Brain microvascular endothelial cell (primary cell): ENCODE data around the gene TCAIM.

Experiments used
- DNase-seq: peaks from one replicate; pipeline ENCODE4 v3.0.0-alpha.2; 2020
- H3K27ac ChIP-seq: fragments of 250-450 bp; sonication (Bioruptor Pico); 2 replicates; pipeline ENCODE4 v1.5.1; 2020; ENCODE audit warnings: mild to moderate bottlenecking, moderate library complexity
- H3K27me3 ChIP-seq: fragments of 250-450 bp; sonication (Bioruptor Pico); replicated peaks from 2 replicates; pipeline ENCODE4 v1.5.1; 2020; ENCODE audit warnings: mild to moderate bottlenecking
- H3K36me3 ChIP-seq: fragments of 250-450 bp; sonication (Bioruptor Pico); replicated peaks from 2 replicates; pipeline ENCODE4 v1.5.1; 2020; ENCODE audit warnings: mild to moderate bottlenecking
- H3K4me3 ChIP-seq: 2 replicates; pipeline ENCODE4 v1.5.1; 2011; ENCODE audit warnings: low read depth, mild to moderate bottlenecking, control low read depth, low read length, moderate library complexity
- in situ Hi-C: cut with HindIII; loops from 2 replicates; pipeline ENCODE4 v1.10.0; 2017; ENCODE audit warnings: low sequenced_read_pairs, low pct_ligation_motif_present
- TF ChIP-seq, protein P1 (sequence below): IDR thresholded peaks from 2 replicates; pipeline ENCODE4 v1.5.1; 2011; ENCODE audit warnings: low read depth, mild to moderate bottlenecking, moderate library complexity, low read length, control low read depth, inconsistent platforms; ENCODE audit errors: missing control alignments

Gene TCAIM

DNA sequence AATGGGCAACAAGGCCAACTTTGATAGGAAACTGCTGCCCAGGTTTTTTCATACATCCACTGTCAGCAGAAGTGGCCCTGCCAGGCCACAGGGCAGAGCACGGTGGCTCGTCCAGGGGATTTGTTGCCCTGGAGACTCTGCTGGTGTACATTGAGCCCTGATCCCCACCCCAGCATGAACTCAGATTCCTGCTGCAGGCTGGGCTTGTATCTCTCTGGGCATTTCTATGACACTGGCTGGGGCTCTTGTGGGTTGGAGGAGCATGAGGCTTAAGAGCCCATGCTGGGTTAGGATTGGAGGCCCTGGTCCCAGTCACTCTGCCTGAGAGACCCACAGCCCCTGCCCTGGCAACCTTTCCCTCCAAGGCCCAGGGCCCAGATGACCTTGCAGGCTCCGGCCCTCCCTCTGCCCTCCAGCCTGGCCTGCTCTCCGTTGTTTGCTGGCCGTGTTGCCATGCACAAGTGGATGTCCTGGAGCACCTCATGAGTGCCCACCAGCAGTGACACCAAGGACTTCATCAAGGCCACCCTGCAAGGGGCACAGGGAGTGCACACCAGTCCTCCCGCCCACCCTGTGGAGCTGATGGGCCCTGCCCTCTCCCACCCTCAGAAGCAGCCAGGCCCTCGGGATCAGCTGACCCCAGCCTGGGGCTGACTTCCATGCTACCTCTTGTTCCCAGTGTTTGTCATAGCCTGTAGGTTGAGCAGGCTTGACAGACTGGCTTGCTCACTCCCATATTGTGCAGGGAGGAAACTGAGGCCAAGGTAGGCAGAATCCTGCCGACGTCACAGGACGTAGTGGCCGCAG is 80.8 kb downstream of the TCAIM start:
- TF ChIP-seq, protein P1, sequence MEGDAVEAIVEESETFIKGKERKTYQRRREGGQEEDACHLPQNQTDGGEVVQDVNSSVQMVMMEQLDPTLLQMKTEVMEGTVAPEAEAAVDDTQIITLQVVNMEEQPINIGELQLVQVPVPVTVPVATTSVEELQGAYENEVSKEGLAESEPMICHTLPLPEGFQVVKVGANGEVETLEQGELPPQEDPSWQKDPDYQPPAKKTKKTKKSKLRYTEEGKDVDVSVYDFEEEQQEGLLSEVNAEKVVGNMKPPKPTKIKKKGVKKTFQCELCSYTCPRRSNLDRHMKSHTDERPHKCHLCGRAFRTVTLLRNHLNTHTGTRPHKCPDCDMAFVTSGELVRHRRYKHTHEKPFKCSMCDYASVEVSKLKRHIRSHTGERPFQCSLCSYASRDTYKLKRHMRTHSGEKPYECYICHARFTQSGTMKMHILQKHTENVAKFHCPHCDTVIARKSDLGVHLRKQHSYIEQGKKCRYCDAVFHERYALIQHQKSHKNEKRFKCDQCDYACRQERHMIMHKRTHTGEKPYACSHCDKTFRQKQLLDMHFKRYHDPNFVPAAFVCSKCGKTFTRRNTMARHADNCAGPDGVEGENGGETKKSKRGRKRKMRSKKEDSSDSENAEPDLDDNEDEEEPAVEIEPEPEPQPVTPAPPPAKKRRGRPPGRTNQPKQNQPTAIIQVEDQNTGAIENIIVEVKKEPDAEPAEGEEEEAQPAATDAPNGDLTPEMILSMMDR = no peak
- no peaks in the 10 kb centered on the region for H3K27me3 ChIP-seq
- no peak overlapping the region for H3K27ac ChIP-seq
- in situ Hi-C loops = no loop called here
- no peak overlapping the region for H3K4me3 ChIP-seq
- no peak for DNase-seq
- H3K36me3 ChIP-seq = no peaks in the 10 kb centered on the region

GRCh38 chr3:44419923-44420650 is 81.5 kb downstream of the TCAIM start:
- H3K36me3 ChIP-seq = no peaks in the 10 kb centered on the region
- H3K4me3 ChIP-seq = no peak overlapping the region
- H3K27ac ChIP-seq = no peak overlapping the region
- in situ Hi-C loops = no loop called here
- TF ChIP-seq, protein P1 = no peak
- no peak for DNase-seq
- H3K27me3 ChIP-seq = no peaks in the 10 kb centered on the region

DNA sequence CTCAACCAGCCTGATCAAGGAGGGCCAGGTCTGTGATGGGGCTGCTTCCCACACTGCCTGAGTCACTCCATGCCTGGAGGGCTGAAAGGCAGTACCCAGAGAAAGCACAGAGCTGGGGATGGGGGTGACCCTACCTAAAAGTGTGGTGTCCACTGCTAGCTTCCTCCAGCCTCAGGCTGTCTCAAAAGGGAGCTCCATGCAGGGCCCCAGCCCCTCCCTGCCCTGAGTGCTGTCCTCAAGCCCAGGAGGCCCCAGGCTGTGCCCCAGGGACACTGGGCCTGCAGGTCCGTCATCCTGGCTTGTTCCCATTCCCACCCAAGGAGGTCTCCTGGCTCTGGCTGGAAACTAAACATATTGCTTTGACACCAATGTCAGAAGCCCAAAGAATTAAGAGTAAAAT is 82.1 kb downstream of the TCAIM start:
- Histone ChIP-seq H3K4me3 (no peak overlapping the region), H3K27me3 (no peaks in the 10 kb centered on the region), H3K27ac (no peak overlapping the region), H3K36me3 (no peaks in the 10 kb centered on the region)
- DNase-seq = no peak
- TF ChIP-seq, protein P1 = no peak
- in situ Hi-C loops = no loop called here

- Histone ChIP-seq H3K27me3 (no peaks in the 10 kb centered on the region), H3K36me3 (no peaks in the 10 kb centered on the region), H3K27ac (no peak overlapping the region), H3K4me3 (no peak overlapping the region)
- DNase-seq = no peak
- in situ Hi-C loops = no loop called here
- TF ChIP-seq, protein P1 = no peak
These were observed 82.7 kb downstream of the TCAIM start for GRCh38 chr3:44421280-44421679.

DNA sequence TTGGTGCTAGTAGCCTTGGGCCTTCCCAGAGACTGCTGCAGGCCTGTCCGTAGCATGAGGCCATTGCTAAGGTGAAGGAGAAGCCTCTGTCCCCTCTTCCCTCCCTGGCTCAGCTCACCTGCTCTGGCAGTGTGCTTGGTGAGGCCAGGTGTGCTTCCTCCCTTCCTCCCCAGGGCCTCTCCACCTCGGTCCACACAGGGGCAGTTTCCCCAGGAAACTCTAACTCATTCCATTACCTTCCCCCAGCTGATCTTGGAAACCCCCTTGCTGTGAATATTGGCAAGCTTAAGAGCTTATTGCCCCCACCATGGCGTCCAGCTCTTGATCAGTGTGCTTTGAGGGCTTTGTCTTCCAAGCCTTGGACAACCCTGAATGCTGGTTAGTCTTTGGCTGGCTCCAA is 86.2 kb downstream of the TCAIM start:
- Histone ChIP-seq H3K27ac (no peak overlapping the region), H3K27me3 (no peaks in the 10 kb centered on the region), H3K36me3 (no peaks in the 10 kb centered on the region), H3K4me3 (no peak overlapping the region)
- no peak for DNase-seq
- TF ChIP-seq, protein P1 = no peak
- in situ Hi-C loops = no loop called here
